G401.6 (cell line): ENCODE results near the gene NINJ2.

Source experiments
- FAIRE-seq: peaks from 2 replicates; lab custom pipeline; 2012; peaks lifted over from hg19 to GRCh38; lab: Jason Lieb, UNC

The NINJ2 gene

GRCh38 chr12:569091-569676 is 94.1 kb downstream of the NINJ2 start:
- no peak for FAIRE-seq

GRCh38 chr12:568486-568885 is 94.8 kb downstream of the NINJ2 start:
- FAIRE-seq = no peak

GRCh38 chr12:565589-566105 is 97.6 kb downstream of the NINJ2 start:
- no peak for FAIRE-seq

GRCh38 chr12:565161-565560 is 98.1 kb downstream of the NINJ2 start:
- FAIRE-seq = no peak

GRCh38 chr12:563787-564298 is 99.4 kb downstream of the NINJ2 start:
- no peak for FAIRE-seq

- FAIRE-seq = no peak
Observed at GRCh38 chr12:563250-563781, 99.9 kb downstream of the NINJ2 start.

- no peak for FAIRE-seq
Observed at GRCh38 chr12:562634-563033, 100.6 kb downstream of the NINJ2 start.

- FAIRE-seq = no peak
Observed at GRCh38 chr12:561908-562593, 101.2 kb downstream of the NINJ2 start.

- FAIRE-seq = no peak
Observed at GRCh38 chr12:561391-561705, 101.9 kb downstream of the NINJ2 start.

- FAIRE-seq = no peak
Observed at GRCh38 chr12:560691-561390, 102.4 kb downstream of the NINJ2 start.

GRCh38 chr12:559906-560455 is 103.3 kb downstream of the NINJ2 start:
- no peak for FAIRE-seq

- FAIRE-seq = no peak
Observed at GRCh38 chr12:559208-559905, 103.9 kb downstream of the NINJ2 start.

- no peak for FAIRE-seq
Observed at GRCh38 chr12:558580-558979, 104.7 kb downstream of the NINJ2 start.

GRCh38 chr12:556498-556897 is 106.7 kb downstream of the NINJ2 start:
- FAIRE-seq = no peak

GRCh38 chr12:554001-554285 is 109.3 kb downstream of the NINJ2 start:
- FAIRE-seq = no peak

- FAIRE-seq = no peak
Observed at GRCh38 chr12:553216-554000, 109.8 kb downstream of the NINJ2 start.

GRCh38 chr12:552466-552865 is 110.8 kb downstream of the NINJ2 start:
- FAIRE-seq = no peak

GRCh38 chr12:550473-551260 is 112.6 kb downstream of the NINJ2 start:
- no peak for FAIRE-seq

GRCh38 chr12:549476-550082 is 113.7 kb downstream of the NINJ2 start:
- FAIRE-seq = no peak

- FAIRE-seq = no peak
Observed at GRCh38 chr12:547883-548470, 115.3 kb downstream of the NINJ2 start.
